Common myeloid progenitor, CD34-positive (primary cell): ENCODE results near the gene ST8SIA6.
"Not testable (repeated sequence)": the region's sequence is repeated elsewhere in the genome, so short reads cannot be mapped to it uniquely, and the experiment has no call there.

Source experiments
- CTCF ChIA-PET: fragments of 350-600 bp; sonication (Branson Sonifier 250); formaldehyde crosslinking; loops from one replicate; lab custom pipeline; 2021; ENCODE audit warnings: antibody characterized with exemption; lab: Charles Lee
- POLR2A ChIA-PET: fragments of 350-600 bp; sonication (Branson Sonifier 250); formaldehyde crosslinking; loops from one replicate; lab custom pipeline; 2021; ENCODE audit warnings: antibody characterized with exemption; lab: Charles Lee
- DNase-seq, 3 donors: peaks; one replicate each; pipeline versions ENCODE4 v3.0.0 to v3.0.0-alpha.2; 2013
- H3K27ac ChIP-seq, 2 experiments: 1 replicate in 1 of 2; 2 replicates in 1 of 2; pipeline ENCODE4 v1.7.0; 2013; ENCODE audit warnings: inconsistent platforms in 2 of 2, low read length in 2 of 2, mild to moderate bottlenecking in 2 of 2, low read depth in 1 of 2, moderate library complexity in 1 of 2; ENCODE audit not compliant: severe bottlenecking in 2 of 2, insufficient read depth in 1 of 2, poor library complexity in 1 of 2
- H3K27me3 ChIP-seq, 5 experiments: replicated peaks in 2 of 5; 1 replicate in 3 of 5; 2 replicates in 2 of 5; pipeline versions ENCODE4 v1.6.1 to v1.7.0; 2013; ENCODE audit warnings: low read length in 4 of 5, mild to moderate bottlenecking in 2 of 5, moderate library complexity in 2 of 5, inconsistent platforms in 1 of 5; ENCODE audit not compliant: insufficient read depth in 5 of 5, control insufficient read depth in 4 of 5
- H3K36me3 ChIP-seq, 4 experiments: 1 replicate in 2 of 4; 2 replicates in 2 of 4; pipeline versions ENCODE4 v1.6.1 to v1.7.0; 2013; ENCODE audit warnings: low read length in 3 of 4, control low read depth in 1 of 4, mild to moderate bottlenecking in 1 of 4; ENCODE audit not compliant: control insufficient read depth in 4 of 4, insufficient read depth in 4 of 4
- H3K4me1 ChIP-seq, 4 experiments: 1 replicate in 3 of 4; 2 replicates in 1 of 4; pipeline versions ENCODE4 v1.6.1 to v1.7.1; 2013; ENCODE audit warnings: low read length in 3 of 4, mild to moderate bottlenecking in 3 of 4, control low read depth in 1 of 4, inconsistent platforms in 1 of 4, moderate library complexity in 1 of 4; ENCODE audit not compliant: control insufficient read depth in 4 of 4, insufficient read depth in 4 of 4; ENCODE audit errors: control extremely low read depth in 1 of 4
- H3K4me3 ChIP-seq, 7 experiments: 1 replicate in 4 of 7; 2 replicates in 3 of 7; pipeline versions ENCODE4 v1.5.1 to v1.7.0; 2013; ENCODE audit warnings: mild to moderate bottlenecking in 7 of 7, low read length in 6 of 7, moderate library complexity in 6 of 7, inconsistent platforms in 2 of 7, low read depth in 2 of 7, control low read depth in 1 of 7; ENCODE audit not compliant: insufficient read depth in 4 of 7, control insufficient read depth in 1 of 7; ENCODE audit errors: extremely low read depth in 1 of 7
- H3K9me3 ChIP-seq, 5 experiments: 1 replicate in 4 of 5; 2 replicates in 1 of 5; pipeline versions ENCODE4 v1.6.1 to v1.7.1; 2013; ENCODE audit warnings: low read length in 4 of 5, mild to moderate bottlenecking in 2 of 5, inconsistent platforms in 1 of 5, low read depth in 1 of 5, moderate library complexity in 1 of 5; ENCODE audit not compliant: control insufficient read depth in 4 of 5, insufficient read depth in 2 of 5; ENCODE audit errors: control extremely low read depth in 1 of 5
- WGBS: methylation state at CpG from one replicate; pipeline ENCODE4 v1.1.5; 2013; ENCODE audit not compliant: insufficient coverage; 5-methylcytosine and 5-hydroxymethylcytosine counted together

The ST8SIA6 gene

GRCh38 chr10:17436578-17436977 is 17.8 kb downstream of the ST8SIA6 start:
- H3K9me3 ChIP-seq, H3K4me3 ChIP-seq, H3K27ac ChIP-seq, H3K27me3 ChIP-seq, DNase-seq, POLR2A ChIA-PET: not testable (repeated sequence)
- 100% methylated on average over 2 of the region's 2 CpGs for WGBS
- Histone ChIP-seq H3K4me1 (peaks cover 11 to 44% (median 21%) of the 10 kb centered on the region in 4 experiments), H3K36me3 (peaks cover 0 to 12% (median 5%) of the 10 kb centered on the region in 4 experiments)
- CTCF ChIA-PET, result interaction anchor here (1.3 to 2.0 kb wide), 3 partner anchors 24 to 170 kb away, joined by 3 to 5 read pairs (median 5); no protein-coding TSS in a partner anchor

GRCh38 chr10:17435953-17436352 is 18.4 kb downstream of the ST8SIA6 start:
- Histone ChIP-seq H3K4me1 (peaks cover 11 to 50% (median 28%) of the 10 kb centered on the region in 4 experiments), H3K36me3 (peaks cover 0 to 12% (median 3%) of the 10 kb centered on the region in 4 experiments), H3K4me3 (no peak overlapping the region), H3K9me3 (peaks cover 0 to 2% (median 0%) of the 10 kb centered on the region in 5 experiments), H3K27me3 (no peaks in the 10 kb centered on the region), H3K27ac (peak overlapping the region in 1 of 2 experiments; percentile 71)
- ChIA-PET CTCF (interaction anchor here (0.7 to 2.0 kb wide), 6 partner anchors 13 to 146 kb away, joined by 3 to 10 read pairs (median 4); no protein-coding TSS in a partner anchor), POLR2A (no interaction called here)
- WGBS, result 94% methylated on average over 2 of the region's 4 CpGs
- DNase-seq, result peak in 2 of 3 donors; percentile 46 to 68

GRCh38 chr10:17435187-17435586 is 19.2 kb downstream of the ST8SIA6 start:
- Histone ChIP-seq H3K27ac (peak overlapping the region; percentile 37 to 71), H3K4me1 (peaks cover 14 to 56% (median 35%) of the 10 kb centered on the region in 4 experiments), H3K36me3 (peaks cover 0 to 9% (median 3%) of the 10 kb centered on the region in 4 experiments), H3K27me3 (no peaks in the 10 kb centered on the region), H3K9me3 (peaks cover 0 to 2% (median 0%) of the 10 kb centered on the region in 5 experiments), H3K4me3 (peak overlapping the region in 2 of 7 experiments; percentile 15 to 43)
- DNase-seq, result peak in 1 of 3 donors; percentile 61
- ChIA-PET POLR2A (interaction anchor here (0.7 to 1.5 kb wide), 4 partner anchors 10 to 344 kb away, joined by 3 to 4 read pairs (median 3); partner anchors contain the start of gene ST8SIA6), CTCF (interaction anchor here (0.7 to 2.0 kb wide), 10 partner anchors 12 to 145 kb away, joined by 3 to 10 read pairs (median 4); no protein-coding TSS in a partner anchor)

DNA sequence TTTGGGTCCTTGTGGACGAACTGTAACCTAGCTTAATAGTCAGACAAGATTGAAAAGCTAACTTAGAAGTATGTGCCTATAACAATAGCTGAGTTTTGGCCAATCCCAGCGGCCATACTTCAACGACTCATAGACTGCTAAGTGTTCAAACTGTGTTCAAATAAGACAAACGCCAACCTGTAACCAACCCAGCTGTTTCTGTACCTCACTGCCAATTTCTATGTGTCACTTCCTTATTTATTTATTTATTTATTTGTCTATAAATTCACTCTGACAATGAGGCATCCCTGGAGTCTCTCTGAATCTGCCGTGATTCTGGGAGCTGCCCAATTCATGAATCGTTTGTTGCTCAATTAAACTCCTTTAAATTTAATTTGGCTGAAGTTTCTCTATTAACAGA is 21.7 kb downstream of the ST8SIA6 start:
- peaks cover 0 to 9% (median 3%) of the 10 kb centered on the region in 4 experiments for H3K36me3 ChIP-seq
- CTCF ChIA-PET, result interaction anchor here (0.7 to 6.9 kb wide), 15 partner anchors 9 to 344 kb away, joined by 3 to 79 read pairs (median 4); no protein-coding TSS in a partner anchor
- peaks cover 20 to 75% (median 59%) of the 10 kb centered on the region in 4 experiments for H3K4me1 ChIP-seq
- H3K27ac ChIP-seq, result peak overlapping the region in 1 of 2 experiments; percentile 37
- H3K4me3 ChIP-seq, result no peak overlapping the region
- no peaks in the 10 kb centered on the region for H3K27me3 ChIP-seq
- WGBS, result 92% methylated on average over 2 of the region's 6 CpGs
- peak in 2 of 3 donors; percentile 60 to 76 for DNase-seq
- POLR2A ChIA-PET, result no interaction called here
- H3K9me3 ChIP-seq, result peaks cover 0 to 2% (median 0%) of the 10 kb centered on the region in 5 experiments

- Histone ChIP-seq H3K27ac (peak overlapping the region; percentile 5 to 37), H3K4me1 (peaks cover 27 to 84% (median 68%) of the 10 kb centered on the region in 4 experiments), H3K9me3 (peaks cover 0 to 2% (median 0%) of the 10 kb centered on the region in 5 experiments), H3K27me3 (no peaks in the 10 kb centered on the region), H3K36me3 (peaks cover 0 to 3% (median 2%) of the 10 kb centered on the region in 4 experiments), H3K4me3 (peak overlapping the region in 3 of 7 experiments; percentile 12 to 60 (median 33))
- CTCF ChIA-PET, result interaction anchor here (0.6 to 6.9 kb wide), 21 partner anchors 10 to 344 kb away, joined by 3 to 79 read pairs (median 4); partner anchors contain the start of gene ST8SIA6
- 5% methylated on average over 7 of the region's 7 CpGs for WGBS
- POLR2A ChIA-PET, result no interaction called here
- DNase-seq, result peak in 2 of 3 donors; percentile 76 to 84
Measured at GRCh38 chr10:17431871-17432311, 22.5 kb downstream of the ST8SIA6 start.

GRCh38 chr10:17430647-17431355 is 23.6 kb downstream of the ST8SIA6 start:
- POLR2A ChIA-PET, result no interaction called here
- peaks cover 27 to 94% (median 78%) of the 10 kb centered on the region in 4 experiments for H3K4me1 ChIP-seq
- peak; percentile 65 to 81 (median 70) for DNase-seq

More at GRCh38 chr10:17430647-17431355, 23.6 kb downstream of the ST8SIA6 start:
- Histone ChIP-seq H3K27me3 (no peaks in the 10 kb centered on the region), H3K4me3 (peak overlapping the region in 2 of 7 experiments; percentile 4 to 19), H3K9me3 (no peaks in the 10 kb centered on the region), H3K36me3 (no peaks in the 10 kb centered on the region), H3K27ac (peak overlapping the region; percentile 22 to 50)
- 0% methylated on average over 1 of the region's 7 CpGs for WGBS
- CTCF ChIA-PET, result interaction anchor here (0.7 to 6.9 kb wide), 18 partner anchors 11 to 167 kb away, joined by 3 to 79 read pairs (median 4); partner anchors contain the start of gene ST8SIA6
